Measurements from ENCODE around the gene LIPI.
"Not testable (repeated sequence)": the region's sequence is repeated elsewhere in the genome, so short reads cannot be mapped to it uniquely, and the experiment has no call there.

LIPI gene

DNA sequence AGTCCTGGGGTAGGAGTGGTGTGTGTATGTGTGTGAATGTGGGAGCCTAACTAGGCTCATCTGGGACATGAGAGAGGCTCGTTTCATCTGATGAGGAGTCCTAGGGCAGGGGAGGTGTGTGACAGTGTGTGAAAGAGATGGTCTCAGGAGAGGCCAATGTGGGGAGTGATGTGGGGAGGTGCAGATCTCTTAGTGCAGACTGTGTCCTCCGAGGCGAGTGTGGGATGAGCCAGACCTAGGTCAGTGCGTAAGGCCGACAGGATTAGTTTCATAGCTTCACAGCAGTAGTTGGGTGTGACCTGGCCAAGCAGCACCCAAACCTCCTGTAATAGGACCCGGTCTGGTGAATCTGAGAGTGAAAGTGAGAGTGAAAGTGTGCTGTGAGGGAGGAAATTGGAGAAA lies 94.7 kb downstream of the LIPI start:
- no peak for DNase-seq (ENCODE audit: low read depth)

DNA sequence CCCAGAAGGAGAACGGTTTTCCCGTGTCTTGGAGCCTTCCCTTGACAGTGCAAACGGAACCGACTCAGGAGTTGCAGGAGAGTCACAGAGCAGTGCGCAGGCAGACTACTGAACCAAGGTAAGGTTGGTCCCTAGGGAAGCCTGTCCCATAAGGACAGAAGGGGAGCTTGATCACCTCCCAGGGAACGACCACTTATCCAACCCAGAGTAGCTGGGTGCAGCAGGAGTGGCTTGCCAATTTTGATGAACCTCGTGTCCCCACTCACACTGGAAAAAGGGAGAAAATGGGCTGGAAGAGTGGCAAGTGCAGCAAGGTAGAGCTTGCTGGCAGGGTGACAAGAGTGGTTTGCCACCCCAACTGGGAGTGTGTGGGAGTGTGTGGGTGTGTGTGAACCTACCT lies 95.1 kb downstream of the LIPI start:
- DNase-seq (ENCODE audit: low read depth): no peak

DNA sequence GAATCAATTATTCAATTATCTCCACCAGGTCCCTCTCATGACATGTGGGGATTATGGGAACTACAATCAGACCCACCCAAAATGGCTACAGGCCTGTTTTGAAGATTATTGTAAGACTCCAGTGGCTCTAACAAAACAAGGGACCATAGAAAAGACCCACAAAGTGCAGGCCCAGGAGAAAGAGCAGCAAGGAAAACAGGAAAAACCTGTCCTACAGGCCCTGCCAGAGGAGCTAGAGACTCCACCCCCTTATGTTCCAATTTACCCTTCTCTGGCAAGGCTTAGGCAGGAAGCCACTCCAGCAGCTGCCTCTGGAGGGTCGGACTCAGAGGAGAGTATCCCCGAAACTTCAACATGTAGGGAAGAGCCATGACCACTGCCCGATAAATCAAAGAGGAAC lies 96.5 kb downstream of the LIPI start:
- no peak for DNase-seq (ENCODE audit: low read depth)

DNA sequence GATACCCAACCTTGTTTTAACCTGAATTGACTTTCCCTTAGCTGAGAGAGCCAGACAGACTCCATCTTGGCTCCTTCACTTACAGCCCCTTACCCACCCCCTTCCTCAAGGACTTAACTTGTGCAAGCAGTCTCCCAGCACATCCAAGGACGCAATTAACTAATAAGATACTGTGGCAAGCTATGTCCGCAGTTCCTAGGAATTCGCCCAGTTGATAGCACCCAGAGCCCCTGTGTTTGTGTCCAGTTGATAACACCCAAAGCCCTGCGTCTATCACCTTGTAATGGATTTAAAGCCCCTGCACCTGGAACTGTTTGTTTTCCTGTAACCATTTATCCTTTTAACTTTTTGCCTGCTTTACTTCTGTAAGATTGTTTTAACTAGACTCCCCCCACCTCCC lies 106.2 kb downstream of the LIPI start:
- not testable (repeated sequence) for DNase-seq (ENCODE audit: low read depth)

DNA sequence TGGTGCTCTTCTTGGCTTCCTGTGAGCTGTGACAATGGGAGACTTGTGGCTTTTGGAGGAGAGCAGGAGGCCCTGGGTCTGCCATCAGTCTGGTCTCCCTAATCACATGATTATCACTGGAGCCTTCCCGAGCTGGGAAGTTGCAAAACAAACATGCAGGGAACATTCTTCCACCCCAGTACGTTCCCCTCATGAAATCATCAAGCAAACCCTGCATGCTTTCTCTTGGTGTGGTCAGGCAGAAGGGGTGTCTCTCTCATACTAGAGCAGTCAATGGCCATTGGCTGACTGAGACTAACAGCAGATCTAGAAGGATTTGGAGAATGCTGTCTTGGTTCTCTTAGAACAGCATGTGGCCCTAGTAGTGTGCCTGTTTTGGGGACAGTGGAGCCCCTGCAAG lies 111.2 kb downstream of the LIPI start:
- DNase-seq (ENCODE audit: low read depth): no peak

DNA sequence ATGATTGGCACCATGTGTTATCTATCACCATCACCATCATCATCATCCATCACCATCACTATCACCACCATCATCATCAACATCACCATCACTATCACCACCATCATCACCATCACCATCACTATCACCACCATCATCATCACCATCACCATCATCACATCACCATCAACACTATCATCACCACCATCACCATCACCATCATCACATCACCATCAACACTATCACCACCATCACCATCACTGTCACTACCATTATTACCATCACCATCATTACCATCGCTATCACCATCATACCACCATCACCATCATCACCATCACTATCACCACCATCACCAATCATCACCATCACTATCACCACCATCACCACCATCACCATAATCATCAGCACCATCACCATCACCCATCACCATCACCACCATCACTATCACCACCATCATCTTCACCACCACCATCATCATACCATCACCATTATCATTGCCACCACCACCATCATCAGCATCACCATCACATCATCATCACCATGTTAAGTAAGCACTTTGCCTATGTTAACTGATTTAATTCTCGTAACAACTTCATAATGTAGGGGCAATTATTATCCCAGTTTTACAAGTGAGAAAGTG lies 112.8 kb downstream of the LIPI start:
- no peak for DNase-seq (ENCODE audit: low read depth)

DNA sequence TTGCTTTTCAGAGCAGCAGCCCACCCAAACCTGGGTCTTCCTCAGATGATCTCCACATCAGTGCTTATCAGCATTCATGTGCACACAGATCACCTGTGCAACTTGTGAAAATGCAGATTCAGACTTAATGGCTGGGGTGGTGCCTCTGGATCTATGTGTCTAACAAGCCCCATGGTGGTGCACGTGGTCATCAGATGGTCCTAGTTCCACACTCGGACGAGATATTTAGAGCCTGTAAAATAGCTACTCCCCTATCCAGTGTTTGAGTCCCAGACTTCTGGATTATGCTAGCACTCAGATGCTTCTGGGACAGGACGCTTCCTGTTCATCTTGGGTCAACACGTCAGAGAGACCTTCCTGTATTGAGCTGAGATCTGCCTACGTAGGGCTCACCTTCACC lies 114.2 kb downstream of the LIPI start:
- no peak for DNase-seq (ENCODE audit: low read depth)

DNA sequence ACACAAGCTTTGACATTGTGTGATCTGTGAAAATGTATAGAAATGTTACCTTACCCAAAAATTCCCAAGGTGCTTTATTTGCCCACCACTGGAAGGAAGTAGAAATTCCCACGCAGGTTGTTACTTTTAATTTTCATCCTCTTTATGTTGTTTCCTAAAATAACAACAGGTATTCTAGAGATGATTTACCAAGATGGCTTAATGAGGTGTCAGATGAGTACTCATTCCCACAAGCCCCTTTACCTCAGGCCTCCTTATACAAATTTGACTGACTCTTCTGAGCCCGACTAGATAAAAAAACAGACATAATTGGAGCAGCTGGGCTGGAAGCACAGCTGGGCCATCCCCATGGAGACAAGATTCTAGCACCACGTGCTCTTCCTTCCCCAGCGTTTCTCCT lies 114.6 kb downstream of the LIPI start:
- DNase-seq (ENCODE audit: low read depth): no peak

DNA sequence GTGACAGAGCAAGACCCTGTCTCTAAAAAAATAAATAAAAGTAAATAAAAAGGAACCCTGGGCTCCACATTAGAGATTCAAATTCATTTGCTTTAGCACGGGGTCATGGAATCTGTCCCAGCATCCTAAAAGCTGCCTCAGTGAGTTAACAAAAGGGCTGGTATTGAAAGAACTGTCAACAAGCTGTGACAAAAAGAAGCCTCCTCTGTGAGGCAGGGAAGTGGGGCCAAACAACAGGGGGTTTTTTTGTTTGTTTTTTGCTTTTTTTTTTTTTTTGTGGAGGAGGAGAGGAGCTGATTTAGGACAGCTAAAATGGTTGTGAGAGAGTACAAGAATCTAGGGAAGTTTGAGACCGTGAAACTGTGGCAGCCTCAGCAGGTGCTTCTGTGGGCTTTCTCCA lies 115.7 kb downstream of the LIPI start:
- no peak for DNase-seq (ENCODE audit: low read depth)

DNA sequence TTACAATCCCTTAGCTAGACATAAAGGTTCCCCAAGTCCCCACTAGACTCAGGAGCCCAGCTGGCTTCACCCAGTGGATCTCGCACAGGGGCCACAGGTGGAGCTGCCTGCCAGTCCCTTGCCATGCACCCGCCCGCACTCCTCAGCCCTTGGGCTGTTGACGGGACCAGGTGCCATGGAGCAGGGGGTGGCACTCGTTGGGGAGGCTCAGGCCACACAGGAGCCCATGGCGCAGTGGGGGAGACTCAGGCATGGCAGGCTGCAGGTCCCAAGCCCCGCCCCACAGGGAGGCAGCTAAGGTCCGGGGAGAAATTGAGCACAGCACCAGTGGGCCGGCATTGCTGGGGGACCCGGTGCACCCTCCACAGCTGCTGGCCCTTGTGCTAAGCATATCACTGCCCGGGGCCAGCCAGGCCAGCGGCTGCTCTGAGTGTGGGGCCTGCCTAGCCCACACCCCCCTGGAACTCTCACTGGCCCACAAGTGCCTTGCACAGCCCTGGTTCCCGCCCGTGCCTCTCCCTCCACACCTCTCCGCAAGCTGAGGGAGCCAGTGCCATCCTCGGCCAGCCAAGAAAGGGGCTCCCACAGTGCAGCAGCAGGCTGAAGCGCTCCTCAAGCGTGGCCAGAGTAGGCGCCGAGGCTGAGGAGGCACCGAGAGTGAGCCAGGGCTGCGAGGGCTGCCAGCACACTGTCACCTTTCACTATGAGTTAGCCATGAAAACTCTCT lies 117.8 kb downstream of the LIPI start:
- DNase-seq (ENCODE audit: low read depth): no peak

DNA sequence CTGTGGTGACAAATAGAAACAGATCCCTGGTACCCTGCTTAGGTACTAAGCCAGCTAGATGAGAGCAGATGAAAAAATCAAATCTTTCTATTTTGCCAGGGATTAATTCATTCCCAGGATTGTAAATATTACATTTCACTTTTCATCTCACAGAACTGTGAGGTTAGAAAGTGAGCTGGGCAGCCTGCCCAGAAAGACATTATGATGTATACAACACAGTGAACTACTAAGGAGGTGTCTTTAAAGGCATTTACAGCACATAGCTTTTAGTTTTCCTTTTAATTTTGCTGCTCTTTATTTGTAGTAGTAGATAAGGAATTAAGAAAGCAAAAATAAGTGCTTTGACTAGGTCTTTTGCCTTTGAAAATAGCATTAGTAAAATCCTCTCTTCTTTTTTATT lies 120.6 kb downstream of the LIPI start:
- not testable (repeated sequence) for DNase-seq (ENCODE audit: low read depth)

DNA sequence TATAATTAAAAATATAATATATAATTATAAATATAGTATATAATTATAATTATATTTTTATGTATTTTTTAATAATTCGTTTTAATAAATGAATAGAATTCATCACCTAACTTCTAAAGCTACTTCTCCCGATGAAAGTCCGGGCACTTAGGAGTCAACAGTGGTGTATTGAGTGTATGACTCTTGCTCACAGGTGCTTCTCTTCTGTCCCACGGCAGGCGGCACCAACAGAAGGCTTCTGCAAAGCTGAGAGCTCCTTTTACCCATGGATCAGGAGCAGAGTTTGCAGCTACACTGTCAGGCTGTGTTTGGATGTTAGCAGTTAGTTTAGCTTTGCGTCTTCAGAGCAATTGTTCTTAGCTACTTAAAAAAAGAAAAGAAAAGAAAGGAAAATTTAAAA lies 122.4 kb downstream of the LIPI start:
- DNase-seq (ENCODE audit: low read depth): no peak

DNA sequence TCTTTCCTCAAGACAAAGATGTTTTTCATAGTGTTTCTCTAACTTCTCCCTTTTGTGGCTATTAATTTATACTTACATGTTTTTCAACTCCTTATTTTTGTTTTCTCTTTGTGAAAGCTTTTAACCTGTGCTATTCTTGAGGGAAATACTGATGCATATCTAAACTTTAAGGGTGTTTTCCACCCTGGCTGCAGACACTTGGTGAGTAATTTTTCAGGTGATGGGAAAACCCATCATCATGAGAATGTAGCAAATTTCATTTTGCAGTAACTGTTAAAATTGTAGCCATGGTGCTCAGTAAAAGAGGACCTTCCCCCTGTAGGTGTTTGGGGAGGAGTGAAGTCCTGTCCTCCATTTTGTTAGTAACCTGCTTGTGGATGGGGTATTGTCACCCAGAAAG lies 124.2 kb downstream of the LIPI start:
- DNase-seq (ENCODE audit: low read depth): no peak

DNA sequence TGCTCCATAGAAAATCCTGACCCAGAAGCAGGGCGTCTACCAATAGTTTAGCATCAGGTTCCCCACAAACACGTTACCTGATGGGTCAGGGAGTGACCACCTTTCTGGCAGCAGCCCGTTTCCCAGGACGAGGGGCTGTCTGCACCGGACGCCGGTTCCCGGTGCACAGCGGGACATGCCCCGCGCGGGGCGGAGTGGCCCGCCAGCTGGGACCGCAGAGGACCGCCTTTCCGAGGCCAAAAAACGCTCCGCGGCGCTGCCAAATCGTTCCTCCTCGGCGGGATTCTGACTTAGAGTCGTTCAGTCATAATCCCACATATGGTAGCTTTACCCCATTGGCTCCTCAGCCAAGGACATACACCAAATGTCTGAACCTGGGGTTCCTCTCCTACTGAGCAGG lies 126.1 kb downstream of the LIPI start:
- DNase-seq (ENCODE audit: low read depth): no peak

DNA sequence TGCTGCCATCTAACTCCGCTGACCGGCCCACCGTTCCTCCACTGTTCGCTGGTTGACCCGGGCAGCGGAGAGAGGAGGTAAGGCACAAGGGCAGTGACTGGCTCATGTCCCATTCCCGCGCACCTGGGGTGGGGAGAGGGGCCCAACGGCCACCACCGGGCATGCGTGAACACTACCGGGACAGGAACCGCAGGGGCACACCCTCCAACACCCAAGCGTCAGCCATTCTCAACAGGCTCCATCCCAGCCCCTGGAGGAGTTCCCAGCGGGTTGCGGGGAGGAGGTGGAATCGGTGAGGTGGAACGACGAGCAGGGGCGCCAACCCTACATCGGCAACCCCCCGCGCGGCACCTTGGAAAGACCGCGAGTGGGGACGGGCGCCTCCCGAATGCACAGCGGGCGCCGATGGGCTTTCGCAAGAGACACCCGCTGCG lies 126.7 kb downstream of the LIPI start:
- no peak for DNase-seq (ENCODE audit: low read depth)

DNA sequence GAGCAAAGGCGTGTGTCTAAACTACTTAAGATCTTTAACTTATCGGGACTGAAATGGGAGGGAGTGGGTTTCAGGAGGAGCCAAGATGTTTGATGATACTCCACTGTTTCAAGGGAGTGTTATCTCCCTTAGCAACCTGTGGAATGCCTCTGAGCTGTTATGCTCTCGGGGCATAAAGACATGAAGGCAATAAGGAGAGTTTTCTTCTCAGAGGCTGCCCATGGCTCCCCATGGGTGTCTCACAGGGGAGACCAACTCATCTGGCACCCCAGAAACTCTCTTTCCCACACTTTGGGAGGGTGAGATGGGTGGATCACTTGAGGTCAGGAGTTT lies 130.0 kb downstream of the LIPI start:
- DNase-seq (ENCODE audit: low read depth): no peak

DNA sequence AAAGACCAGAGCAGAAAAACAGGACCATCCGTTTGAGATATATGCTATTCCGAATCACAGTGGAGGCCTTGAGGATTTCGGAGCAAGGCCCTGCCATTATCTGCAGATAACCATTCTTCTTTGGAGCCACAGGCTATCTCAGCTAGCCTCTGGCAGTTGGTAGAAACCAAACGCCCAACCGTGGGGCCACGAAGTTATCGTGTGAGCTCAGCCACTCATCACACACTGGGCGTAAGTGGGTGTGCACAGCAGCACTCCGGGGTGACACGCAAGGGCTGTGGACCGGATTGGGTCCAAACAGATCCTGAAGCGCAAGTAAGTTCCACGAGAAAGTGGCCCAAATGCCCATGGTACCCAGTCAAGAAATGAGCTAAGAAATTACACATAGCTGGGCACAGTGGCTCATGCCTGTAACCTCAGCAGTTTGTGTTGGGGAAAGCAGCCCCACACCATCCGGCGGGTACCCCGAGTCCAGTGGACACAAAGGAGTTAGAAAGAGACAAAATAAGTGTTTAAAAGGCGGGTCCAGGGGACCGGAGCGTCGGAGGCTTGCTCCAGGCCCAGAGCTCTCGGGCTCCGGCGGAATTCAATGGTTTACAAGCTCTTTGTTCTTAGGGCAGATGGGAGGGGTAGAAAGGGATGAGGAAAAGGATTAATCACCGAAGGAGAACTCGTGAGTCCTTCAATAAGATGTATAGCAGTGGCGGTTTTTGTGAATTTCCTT lies 130.6 kb downstream of the LIPI start:
- no peak for DNase-seq (ENCODE audit: low read depth)

DNA sequence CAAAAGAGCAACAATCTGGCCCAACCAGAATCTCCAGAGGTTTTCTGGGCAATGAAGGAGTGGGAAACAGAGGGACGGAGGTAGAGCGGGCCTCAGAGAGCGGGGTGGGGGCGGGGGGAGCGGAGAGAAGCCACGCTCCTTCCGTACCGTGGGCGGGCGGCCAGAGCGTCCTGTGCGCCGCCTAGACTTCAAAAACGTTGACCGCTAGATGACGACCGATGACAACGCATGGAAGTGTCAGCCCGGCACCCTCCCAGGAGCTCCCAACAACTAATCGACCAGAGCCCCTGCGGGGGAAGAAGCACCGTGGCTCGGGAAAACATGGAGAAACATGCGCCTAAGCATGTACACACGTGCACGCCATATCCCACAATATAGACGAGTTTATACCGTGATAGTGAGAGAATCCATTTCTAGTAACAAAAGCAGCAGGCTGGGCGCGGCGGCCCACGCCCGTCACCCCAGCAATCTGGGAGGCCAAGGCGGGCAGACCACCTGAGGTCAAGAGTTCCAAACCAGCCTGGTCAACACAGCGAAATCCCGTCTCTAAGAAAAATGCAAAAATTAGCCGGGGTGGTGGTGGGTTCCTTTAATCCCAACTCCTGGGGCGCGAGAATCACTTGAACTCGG lies 131.9 kb downstream of the LIPI start:
- DNase-seq (ENCODE audit: low read depth): no peak

DNA sequence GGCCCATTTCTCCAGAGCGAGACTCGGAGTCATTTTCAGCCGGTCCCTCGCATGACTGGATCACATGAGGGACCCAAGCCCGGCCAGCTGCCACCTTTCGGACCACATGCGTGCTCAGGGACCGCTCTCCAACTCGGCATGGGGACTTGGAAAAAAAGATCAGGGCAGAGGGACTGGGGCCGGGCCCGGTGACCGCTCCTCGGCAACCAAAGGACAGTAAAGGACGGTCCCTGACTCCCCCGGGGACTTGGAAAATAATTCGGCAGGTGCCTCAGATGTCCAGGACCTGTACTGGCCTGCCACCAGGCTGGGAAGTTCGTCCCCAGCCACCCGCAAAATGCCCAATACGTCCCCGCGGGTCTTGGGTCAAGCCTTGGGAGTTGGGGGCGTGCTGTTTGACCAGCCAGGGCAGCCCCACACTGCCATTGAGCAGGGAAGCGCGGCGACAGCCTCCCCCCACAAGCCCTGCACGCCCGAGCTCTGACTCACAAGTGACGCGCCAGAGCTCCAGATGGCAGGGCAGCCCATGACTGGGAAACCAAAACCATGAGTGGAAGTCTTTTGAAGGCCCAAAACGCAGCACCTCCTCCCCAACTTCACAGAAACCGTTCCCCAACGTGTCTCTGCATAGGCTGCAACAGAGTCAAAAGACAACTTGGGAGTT lies 134.5 kb downstream of the LIPI start:
- DNase-seq (ENCODE audit: low read depth): no peak

DNA sequence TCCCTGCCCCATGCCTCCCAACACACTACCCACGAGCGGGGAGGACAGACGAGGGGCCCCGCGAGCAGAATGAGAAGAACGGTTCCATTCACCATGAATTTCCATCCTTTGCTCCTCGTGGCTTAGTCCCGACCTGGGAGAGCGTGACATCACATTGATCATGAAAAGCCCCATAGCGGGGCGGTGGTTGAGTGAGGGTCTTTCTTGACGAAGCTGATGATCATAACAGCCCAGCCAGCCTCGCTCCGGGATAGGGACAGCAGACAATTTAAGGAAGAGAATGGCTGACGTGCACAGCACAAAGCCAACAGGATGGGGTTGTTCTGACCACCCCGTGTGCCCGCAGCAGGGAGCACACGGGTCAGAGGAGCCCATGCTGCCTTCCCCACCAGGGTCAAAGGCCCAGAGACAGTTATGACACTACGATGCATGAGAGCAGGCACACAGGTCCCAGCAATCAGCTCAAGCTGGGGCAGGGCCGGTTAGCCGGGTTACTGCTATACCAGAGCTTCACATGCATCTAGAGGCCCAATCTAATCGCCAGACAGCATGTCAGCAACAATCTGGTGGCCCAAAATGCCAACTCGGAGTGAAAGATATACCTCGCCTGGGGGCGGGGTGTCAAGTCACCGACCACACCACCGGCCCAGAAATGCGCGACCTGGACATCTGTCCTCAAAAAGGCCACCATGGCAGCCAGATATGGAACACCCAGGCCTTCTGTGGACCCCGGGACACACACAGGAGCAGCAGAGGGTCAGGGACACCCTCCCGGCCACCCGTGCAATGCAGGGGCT lies 135.2 kb downstream of the LIPI start:
- no peak for DNase-seq (ENCODE audit: low read depth)

DNA sequence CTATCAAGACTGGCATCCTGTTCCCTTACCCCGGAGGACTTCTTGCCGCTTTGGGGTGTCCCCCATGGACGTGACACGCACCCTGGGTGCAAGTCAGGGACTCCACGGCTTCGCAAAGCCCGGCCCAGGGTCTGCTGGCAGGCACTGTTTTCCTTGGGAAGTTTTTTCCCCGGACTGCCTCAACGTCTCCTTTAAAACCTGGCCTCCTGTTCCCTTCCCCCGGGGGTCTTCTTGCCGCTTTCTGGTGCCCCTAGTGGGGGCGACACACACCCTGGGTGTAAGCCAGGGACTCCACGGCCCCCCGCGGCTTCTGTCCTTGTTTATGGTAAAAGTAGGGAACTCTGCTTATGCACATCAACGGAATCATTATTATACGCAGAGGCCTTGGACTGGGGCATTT lies 136.6 kb downstream of the LIPI start:
- no peak for DNase-seq (ENCODE audit: low read depth)

DNA sequence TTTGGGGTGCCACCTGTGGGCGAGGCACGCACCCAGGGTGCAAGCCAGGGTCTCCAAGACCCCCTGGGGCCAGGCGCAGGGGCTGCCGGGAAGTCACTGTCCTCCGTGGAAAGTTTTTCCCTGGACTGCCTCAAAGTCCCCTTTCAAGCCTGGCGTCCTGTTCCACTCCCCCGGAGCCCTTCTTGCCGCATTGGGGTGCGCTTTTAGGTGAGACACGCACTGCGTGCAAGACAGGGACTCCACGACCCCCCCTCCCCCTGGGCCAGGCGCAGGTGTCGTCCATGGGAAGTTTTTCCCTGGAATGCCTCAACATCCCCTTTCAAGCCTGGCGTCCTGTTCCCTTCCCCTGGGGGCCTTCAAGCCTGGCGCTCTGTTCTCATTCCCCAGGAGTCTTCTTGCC lies 137.1 kb downstream of the LIPI start:
- DNase-seq (ENCODE audit: low read depth): no peak
